Endothelial cell (in vitro differentiated cells): ENCODE measurements around the gene AFDN. TPM values are rescaled to one million over a fixed set of nuclear protein-coding genes. Genes with fewer than 3 reads are reported as not detected.

ENCODE experiments used
- DNase-seq: peaks from one replicate; pipeline ENCODE4 v3.0.0; 2021; ENCODE audit warnings: low spot score
- H3K27ac Mint-ChIP-seq: one replicate; pipeline ENCODE4 v1.8.0; 2021; ENCODE audit warnings: mixed read lengths, inconsistent platforms; ENCODE audit not compliant: unreplicated experiment
- H3K27me3 Mint-ChIP-seq: one replicate; pipeline ENCODE4 v1.8.0; 2021; ENCODE audit warnings: mild to moderate bottlenecking, moderate library complexity, mixed read lengths, inconsistent platforms; ENCODE audit not compliant: unreplicated experiment
- H3K36me3 Mint-ChIP-seq: one replicate; pipeline ENCODE4 v1.8.0; 2021; ENCODE audit warnings: mild to moderate bottlenecking, low read depth, mixed read lengths, inconsistent platforms; ENCODE audit not compliant: unreplicated experiment
- H3K4me1 Mint-ChIP-seq: one replicate; pipeline ENCODE4 v1.8.0; 2021; ENCODE audit warnings: mild to moderate bottlenecking, mixed read lengths, inconsistent platforms; ENCODE audit not compliant: unreplicated experiment
- H3K4me3 Mint-ChIP-seq: one replicate; pipeline ENCODE4 v1.8.0; 2021; ENCODE audit warnings: mild to moderate bottlenecking, mixed read lengths, inconsistent platforms; ENCODE audit not compliant: unreplicated experiment
- H3K9me3 Mint-ChIP-seq: one replicate; pipeline ENCODE4 v1.8.0; 2021; ENCODE audit warnings: mixed read lengths, inconsistent platforms; ENCODE audit not compliant: unreplicated experiment
- CTCF ChIP-seq: fragments of 200-600 bp; sonication (generic); IDR thresholded peaks from one replicate; pipeline ENCODE4 v1.5.0; 2021; ENCODE audit warnings: antibody characterized with exemption; ENCODE audit not compliant: unreplicated experiment
- total RNA-seq: library from RNA; stranded (reverse); fragmentation: NEBNext Ultra II Directional; extraction: Animal tissue kit (Norgen Biotek cat#: 25700); gene quantifications from one replicate; pipeline ENCODE4 v1.2.1, GENCODE V29; 2021; ENCODE audit not compliant: unreplicated experiment

AFDN gene
- total RNA-seq, 1 donor from 2014 or later, result 306 TPM

GRCh38 chr6:167980911-167981580 is 154.3 kb downstream of the AFDN start:
- H3K36me3 Mint-ChIP-seq, result no peaks in the 10 kb centered on the region
- H3K9me3 Mint-ChIP-seq, result no peaks in the 10 kb centered on the region
- TF ChIP-seq CTCF, result no peak
- H3K27ac Mint-ChIP-seq, result peak overlapping the region; percentile 0
- peaks cover 3% of the 10 kb centered on the region for H3K27me3 Mint-ChIP-seq
- no peak overlapping the region for H3K4me3 Mint-ChIP-seq
- DNase-seq, result no peak
- peaks cover 24% of the 10 kb centered on the region for H3K4me1 Mint-ChIP-seq

GRCh38 chr6:167981916-167982462 is 155.3 kb downstream of the AFDN start:
- Mint-ChIP-seq H3K36me3 (no peaks in the 10 kb centered on the region), H3K27me3 (peaks cover 3% of the 10 kb centered on the region), H3K27ac (no peak overlapping the region), H3K9me3 (no peaks in the 10 kb centered on the region), H3K4me1 (peaks cover 24% of the 10 kb centered on the region), H3K4me3 (no peak overlapping the region)
- DNase-seq, result no peak
- TF ChIP-seq CTCF, result no peak

GRCh38 chr6:167984144-167984719 is 157.5 kb downstream of the AFDN start:
- H3K4me1 Mint-ChIP-seq, result peaks cover 16% of the 10 kb centered on the region
- H3K4me3 Mint-ChIP-seq, result no peak overlapping the region
- H3K27me3 Mint-ChIP-seq, result peaks cover 4% of the 10 kb centered on the region
- no peak overlapping the region for H3K27ac Mint-ChIP-seq
- H3K9me3 Mint-ChIP-seq, result no peaks in the 10 kb centered on the region
- no peaks in the 10 kb centered on the region for H3K36me3 Mint-ChIP-seq
- no peak for DNase-seq
- no peak for TF ChIP-seq CTCF

- H3K9me3 Mint-ChIP-seq, result no peaks in the 10 kb centered on the region
- no peak for TF ChIP-seq CTCF
- H3K4me1 Mint-ChIP-seq, result peaks cover 12% of the 10 kb centered on the region
- no peak for DNase-seq
- H3K4me3 Mint-ChIP-seq, result no peak overlapping the region
- H3K27ac Mint-ChIP-seq, result no peak overlapping the region
- no peaks in the 10 kb centered on the region for H3K36me3 Mint-ChIP-seq
- peaks cover 4% of the 10 kb centered on the region for H3K27me3 Mint-ChIP-seq
Measured at GRCh38 chr6:167984876-167985604, 158.3 kb downstream of the AFDN start.
